C1 segment of cervical spinal cord (tissue), 14 donors: ENCODE data around the gene NRAP.

Experiments used
- DNase-seq, 14 donors: peaks; one replicate each; lab custom pipeline; 2025; lab: John Stamatoyannopoulos, UW

The NRAP gene

GRCh38 chr10:113610631-113611601, 52.9 kb downstream of the NRAP start:
- no peak for DNase-seq

GRCh38 chr10:113609704-113610108, 54.1 kb downstream of the NRAP start:
- DNase-seq, result no peak

- no peak for DNase-seq
Measured at GRCh38 chr10:113605268-113605978, 58.4 kb downstream of the NRAP start.

- no peak for DNase-seq
Measured at GRCh38 chr10:113604572-113604971, 59.3 kb downstream of the NRAP start.

- DNase-seq, result no peak
Measured at GRCh38 chr10:113603057-113603777, 60.6 kb downstream of the NRAP start.

GRCh38 chr10:113600569-113600968, 63.3 kb downstream of the NRAP start:
- DNase-seq, result no peak

GRCh38 chr10:113594652-113595051, 69.2 kb downstream of the NRAP start:
- DNase-seq, result no peak

- DNase-seq, result no peak
Measured at GRCh38 chr10:113592380-113592779, 71.5 kb downstream of the NRAP start.

GRCh38 chr10:113590581-113590980, 73.3 kb downstream of the NRAP start:
- DNase-seq, result no peak

- no peak for DNase-seq
Measured at GRCh38 chr10:113589201-113589770, 74.6 kb downstream of the NRAP start.

- DNase-seq, result no peak
Measured at GRCh38 chr10:113585949-113586348, 77.9 kb downstream of the NRAP start.

- DNase-seq, result no peak
Measured at GRCh38 chr10:113583571-113583970, 80.3 kb downstream of the NRAP start.

GRCh38 chr10:113581092-113581491, 82.7 kb downstream of the NRAP start:
- no peak for DNase-seq

GRCh38 chr10:113578773-113579172, 85.1 kb downstream of the NRAP start:
- DNase-seq, result no peak

- no peak for DNase-seq
Measured at GRCh38 chr10:113576852-113577251, 87.0 kb downstream of the NRAP start.

- DNase-seq, result no peak
Measured at GRCh38 chr10:113573368-113573767, 90.5 kb downstream of the NRAP start.

- DNase-seq, result no peak
Measured at GRCh38 chr10:113572520-113573290, 91.1 kb downstream of the NRAP start.

GRCh38 chr10:113569576-113569975, 94.3 kb downstream of the NRAP start:
- peak in 2 of 14 donors; percentile 2 to 27 for DNase-seq

GRCh38 chr10:113566888-113567287, 97.0 kb downstream of the NRAP start:
- DNase-seq, result no peak

- no peak for DNase-seq
Measured at GRCh38 chr10:113565364-113565763, 98.5 kb downstream of the NRAP start.
